Mucosa of gallbladder (tissue), 1 donor: Measurements from ENCODE around the gene SH3PXD2B. TPM values are rescaled to one million over a fixed set of nuclear protein-coding genes. Genes with fewer than 3 reads are reported as not detected.

ENCODE experiments used
- DNase-seq: peaks from one replicate; pipeline ENCODE4 v3.0.0-alpha.2; 2020; ENCODE audit warnings: low spot score
- total RNA-seq: library from RNA; stranded (reverse); gene quantifications from one replicate; pipeline ENCODE4 v1.2.1, GENCODE V29; 2021
- donor health status: DM: no; HTN: no; CAD: no.

Gene SH3PXD2B
- total RNA-seq, 1 donor from 2014 or later, result 30.6 TPM

- no peak for DNase-seq
Measured at GRCh38 chr5:172436879-172437369, 17.4 kb downstream of the SH3PXD2B start.

GRCh38 chr5:172436078-172436878, 18.0 kb downstream of the SH3PXD2B start:
- no peak for DNase-seq

- no peak for DNase-seq
Measured at GRCh38 chr5:172435362-172436077, 18.8 kb downstream of the SH3PXD2B start.

DNA sequence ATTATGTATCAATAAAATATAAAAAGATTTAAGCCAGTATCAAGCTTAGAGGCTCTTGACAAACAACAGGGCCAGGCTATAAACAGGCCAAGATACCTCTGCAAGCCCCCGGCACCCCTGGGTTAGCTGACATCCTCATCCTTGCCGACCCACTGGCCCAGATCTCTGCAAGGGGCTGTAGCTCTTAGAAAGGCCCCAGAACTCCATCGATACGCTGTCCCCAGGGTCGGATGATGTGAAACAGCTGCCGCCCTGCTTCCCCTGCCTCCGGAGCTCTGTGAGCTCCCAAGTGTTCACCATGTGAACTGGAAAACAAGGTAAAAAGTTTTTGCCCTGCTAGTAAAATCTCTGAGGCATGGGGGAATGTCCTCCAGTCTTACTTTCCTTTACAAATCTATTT, 20.1 kb downstream of the SH3PXD2B start:
- DNase-seq, result no peak

GRCh38 chr5:172433513-172433912, 20.8 kb downstream of the SH3PXD2B start:
- DNase-seq, result no peak

GRCh38 chr5:172433071-172433470, 21.3 kb downstream of the SH3PXD2B start:
- DNase-seq, result no peak

DNA sequence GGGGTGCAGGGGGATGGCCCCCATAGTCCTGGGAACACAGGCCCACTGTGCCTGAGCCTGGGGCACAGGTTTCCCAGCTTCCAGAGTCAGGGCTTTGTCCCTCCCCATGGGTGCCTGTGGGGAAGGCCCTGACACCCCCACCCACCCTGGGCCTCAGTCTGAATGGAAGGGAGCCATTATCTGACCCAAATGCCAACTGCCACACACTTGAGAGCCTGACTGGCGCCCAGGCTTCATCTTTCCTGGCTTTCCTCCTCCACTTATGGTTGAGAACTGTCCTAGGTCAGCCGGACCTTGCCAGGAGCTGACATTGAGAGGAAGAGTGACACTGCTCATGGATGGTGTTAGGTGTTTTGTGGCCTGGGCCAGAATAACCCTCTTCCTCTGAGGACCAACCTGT, 24.0 kb downstream of the SH3PXD2B start:
- DNase-seq, result no peak

DNA sequence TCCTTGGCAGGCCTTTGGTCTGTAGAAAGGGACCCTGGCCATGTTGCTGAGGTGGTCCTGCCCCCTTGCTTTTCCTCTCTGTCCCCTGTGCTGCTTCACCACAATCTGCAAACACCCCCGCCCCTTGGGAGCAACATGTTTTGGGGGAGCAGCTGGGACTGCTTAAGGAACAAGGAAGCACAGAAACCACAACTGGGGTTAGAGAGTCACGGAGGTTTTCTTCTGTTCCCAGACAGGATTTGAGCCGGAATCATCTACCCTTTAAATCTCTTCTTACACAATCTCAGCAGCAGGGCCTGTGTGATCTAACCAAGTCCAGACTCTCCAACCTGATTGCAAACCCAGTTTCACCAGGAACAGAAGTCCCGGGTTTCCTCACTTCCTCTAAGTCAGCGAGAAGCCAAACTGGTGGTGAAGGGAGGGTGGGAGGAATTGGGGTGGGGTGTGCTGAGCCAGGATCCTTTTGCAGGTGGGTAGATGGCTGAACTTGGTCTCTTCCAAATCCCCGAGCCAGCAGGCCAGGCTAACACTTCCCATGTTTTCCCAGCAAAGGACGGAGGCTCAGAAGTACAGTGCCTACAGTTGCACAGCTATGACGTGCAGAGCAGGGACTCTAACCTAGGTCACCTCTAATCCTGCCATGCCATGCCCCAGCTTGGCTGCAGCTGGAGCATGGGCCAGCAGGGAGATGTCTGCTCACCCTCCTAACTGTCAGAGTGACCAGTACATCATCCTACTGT, 25.0 kb downstream of the SH3PXD2B start:
- DNase-seq, result no peak

GRCh38 chr5:172428224-172429166, 25.8 kb downstream of the SH3PXD2B start:
- DNase-seq, result no peak

GRCh38 chr5:172427202-172427601, 27.1 kb downstream of the SH3PXD2B start:
- no peak for DNase-seq

DNA sequence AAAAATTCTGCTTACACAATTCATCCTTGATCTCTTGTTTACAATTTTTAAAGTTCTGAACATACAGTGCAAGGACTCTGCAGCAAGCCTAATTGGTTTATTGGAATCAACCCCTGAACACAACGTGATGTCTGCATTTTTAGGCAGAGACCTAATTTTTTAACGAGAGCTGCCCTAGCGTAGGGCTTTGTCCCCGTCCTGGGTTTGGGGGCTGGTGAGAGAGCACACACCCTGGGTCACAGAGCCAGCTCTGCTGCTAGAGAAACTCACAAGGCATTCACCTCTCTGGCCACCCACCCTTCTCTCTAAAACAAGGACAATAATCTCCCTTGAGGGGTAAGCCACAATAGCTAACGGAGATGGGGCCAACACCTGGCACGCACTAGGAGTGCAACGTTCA, 28.2 kb downstream of the SH3PXD2B start:
- DNase-seq, result no peak

DNA sequence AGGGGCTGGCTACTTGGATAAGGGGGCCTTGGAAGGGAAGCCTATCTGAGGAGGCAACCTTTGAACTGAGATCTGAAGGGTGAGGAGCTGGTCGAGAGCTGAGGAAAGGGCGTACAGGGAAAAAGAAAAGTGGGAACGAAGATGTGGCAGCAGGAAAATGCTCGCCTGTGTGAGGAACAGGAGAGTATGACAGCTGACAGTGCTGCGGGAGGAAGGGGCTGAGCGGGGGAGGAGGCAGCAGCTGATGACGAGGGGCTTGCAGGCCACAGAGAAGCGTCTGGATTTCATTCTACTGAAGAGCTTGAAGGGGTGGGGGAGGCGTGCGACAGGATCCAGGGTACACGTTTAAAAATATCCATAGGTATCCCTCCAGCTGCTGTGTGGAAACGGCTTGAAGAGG, 28.9 kb downstream of the SH3PXD2B start:
- DNase-seq, result no peak

GRCh38 chr5:172424808-172425207, 29.5 kb downstream of the SH3PXD2B start:
- DNase-seq, result no peak

GRCh38 chr5:172424111-172424490, 30.2 kb downstream of the SH3PXD2B start:
- DNase-seq, result no peak

GRCh38 chr5:172423379-172424110, 30.8 kb downstream of the SH3PXD2B start:
- no peak for DNase-seq

DNA sequence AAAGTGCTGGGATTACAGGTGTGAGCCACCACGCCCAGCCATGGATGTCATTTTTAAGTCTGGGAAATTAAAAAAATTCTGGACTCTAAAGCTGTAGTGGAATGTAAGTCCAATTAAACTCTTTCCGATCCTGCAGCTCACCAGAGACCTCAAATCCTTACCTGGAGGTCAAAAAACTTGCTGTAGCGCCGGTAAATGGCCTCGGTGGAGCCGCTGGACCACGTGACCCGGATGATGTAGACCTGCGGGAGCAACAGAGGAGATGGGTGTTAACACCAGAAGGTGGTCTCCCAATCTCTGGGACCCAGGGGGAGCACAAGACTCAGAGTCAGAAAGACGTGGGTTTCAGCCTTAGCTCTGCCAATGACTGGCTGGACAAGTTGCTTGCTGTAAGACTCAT, 32.1 kb downstream of the SH3PXD2B start:
- DNase-seq, result no peak

DNA sequence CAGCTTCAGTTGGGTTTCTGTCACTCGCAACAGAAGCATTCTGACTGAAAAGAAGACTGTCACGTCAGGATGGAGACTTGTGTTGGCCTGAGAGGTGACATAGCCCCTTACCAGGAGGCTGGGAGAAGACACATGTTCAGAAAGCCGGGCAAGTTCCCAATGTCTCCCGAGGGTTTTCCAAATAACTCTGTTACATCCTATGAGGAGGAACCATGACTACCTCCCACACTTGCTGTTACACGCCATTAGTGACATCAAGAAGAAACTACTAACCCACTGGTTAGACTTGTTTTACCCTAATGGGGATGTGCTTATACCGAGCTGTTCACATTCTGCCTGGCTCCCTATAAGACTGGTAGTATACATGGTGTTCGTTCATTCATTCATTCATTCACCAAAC, 33.3 kb downstream of the SH3PXD2B start:
- DNase-seq, result no peak

DNA sequence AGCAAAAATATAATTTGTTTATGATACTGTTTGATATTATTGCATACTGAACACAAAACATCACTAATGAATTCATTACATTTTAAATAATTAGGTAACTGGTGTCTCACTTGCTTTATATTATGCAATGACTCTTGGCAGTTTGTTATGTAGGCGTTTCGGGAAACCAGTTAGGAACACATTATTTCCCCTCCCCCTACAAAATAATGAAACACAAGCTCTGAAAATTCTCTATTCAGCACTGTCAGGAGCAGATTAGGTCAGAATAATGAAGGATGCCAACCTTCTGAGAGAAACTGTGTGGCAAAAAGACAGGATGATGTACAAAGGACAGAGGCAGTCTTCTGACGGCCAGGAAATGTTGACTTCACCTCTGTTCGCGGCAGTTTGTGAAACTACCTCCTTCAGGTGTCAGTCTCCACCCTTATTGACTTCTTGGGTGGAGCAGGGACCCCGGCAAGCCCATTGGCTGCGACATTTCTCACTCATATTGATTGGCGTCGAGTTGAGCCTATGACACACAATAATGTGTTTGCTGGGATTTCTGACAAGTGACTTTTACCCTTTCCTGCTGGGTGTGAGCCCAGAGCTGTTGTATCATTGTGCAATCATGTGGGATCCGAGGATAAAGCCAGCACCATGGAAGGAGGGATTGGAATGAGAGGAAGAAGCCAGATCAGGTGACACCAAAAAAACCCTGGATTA, 33.9 kb downstream of the SH3PXD2B start:
- DNase-seq, result peak; percentile 88

DNA sequence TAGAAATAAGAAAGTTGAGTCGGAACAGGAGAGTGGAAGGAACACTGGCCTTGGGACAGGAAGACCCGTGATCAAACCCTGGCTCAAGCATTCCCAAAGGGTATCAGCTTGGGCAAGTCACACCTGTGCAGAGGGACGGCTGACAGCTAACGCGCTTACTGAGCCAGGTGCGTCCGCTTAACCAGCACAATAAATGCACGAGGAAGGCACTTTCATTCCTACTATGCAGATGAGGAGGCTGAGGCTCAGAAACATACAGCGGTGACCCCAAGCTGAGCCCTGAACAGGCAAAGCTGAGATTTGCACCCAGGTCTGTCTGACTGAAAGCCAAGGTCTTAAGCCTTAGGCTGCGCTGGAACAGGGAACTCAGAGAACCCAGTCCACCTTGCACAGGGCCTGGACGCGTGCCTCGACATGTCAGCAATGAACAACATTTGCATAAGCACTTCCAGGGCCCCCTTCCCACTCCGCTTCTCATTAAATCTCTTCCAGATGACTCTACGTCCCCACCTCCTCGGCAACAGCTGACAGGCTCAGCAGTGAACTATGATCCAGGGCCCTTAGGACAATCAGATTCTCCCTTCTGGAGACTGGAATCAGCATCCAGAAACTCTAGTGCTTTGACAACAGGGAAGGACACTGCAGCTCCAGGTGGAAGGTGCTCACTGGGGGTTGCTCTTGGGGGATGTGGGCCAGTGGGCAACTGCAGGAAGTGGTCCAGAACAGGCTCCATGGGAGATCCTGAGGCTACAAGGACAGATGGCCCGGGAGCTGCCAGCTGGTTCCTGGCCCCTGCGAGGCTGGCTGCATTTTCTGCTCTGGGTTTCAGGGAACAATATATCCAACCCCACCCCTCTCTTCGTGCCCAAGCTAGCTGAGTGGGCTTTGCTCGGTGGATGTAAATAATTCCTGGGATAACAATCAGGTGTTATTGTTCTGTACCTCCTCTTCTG, 35.2 kb downstream of the SH3PXD2B start:
- no peak for DNase-seq
